Stimulated activated CD8-positive, alpha-beta memory T cell treated with anti-CD3 and anti-CD28 coated beads, Interleukin-12 subunit alpha, Interleukin-12 subunit beta, amount 100 ng/mL, for 1 hour (primary cell): ENCODE measurements around the gene MSL1.

Experiments
- DNase-seq: peaks from one replicate; pipeline ENCODE4 v3.0.0-alpha.2; 2020; ENCODE audit warnings: low read depth

MSL1 gene

DNA sequence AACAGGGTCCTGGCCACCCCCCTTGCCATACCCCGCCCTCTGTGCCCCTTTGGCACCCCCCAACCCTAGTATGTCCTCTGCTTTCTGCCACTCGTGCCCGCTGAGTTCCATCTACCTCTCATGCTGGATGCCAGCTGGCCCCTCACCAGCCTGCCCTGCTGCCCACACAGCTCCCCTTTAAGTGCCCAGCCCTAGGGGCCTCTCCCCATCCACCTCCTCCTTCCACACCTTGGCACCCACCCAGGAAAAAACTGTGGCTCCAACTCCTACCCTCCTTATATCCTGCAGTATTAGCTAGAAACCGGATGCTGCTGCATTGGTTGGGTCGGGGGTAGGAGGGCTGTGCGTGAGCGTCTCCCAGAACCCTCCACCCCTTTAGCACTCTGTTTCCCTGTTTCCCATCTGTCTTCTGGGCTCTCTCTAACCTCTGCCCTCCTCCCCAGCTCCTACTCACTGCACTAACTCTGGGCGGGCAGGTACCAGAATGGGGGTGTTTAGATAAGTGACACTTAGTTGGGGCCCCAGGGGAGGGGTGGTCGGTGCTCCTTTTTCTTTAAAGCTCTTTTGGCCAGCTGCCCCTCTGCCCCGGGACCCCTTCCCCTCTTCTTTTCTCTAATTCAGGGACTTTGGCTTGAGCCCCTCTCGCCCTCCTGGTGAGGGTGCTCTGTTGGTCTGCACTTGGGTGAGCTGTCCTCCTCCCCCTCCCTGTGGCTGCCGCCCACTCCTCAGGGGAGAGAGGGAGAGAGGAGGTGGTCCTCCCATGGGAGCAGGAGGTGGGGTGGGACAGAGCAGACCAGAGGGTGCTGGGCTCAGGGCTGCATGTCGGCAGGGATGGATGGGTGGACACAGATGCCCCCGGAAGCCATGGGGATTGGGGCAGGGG, 31.3 kb upstream of the MSL1 start:
- DNase-seq: no peak

- no peak for DNase-seq
Observed at GRCh38 chr17:40091691-40092397, 29.9 kb upstream of the MSL1 start.

DNA sequence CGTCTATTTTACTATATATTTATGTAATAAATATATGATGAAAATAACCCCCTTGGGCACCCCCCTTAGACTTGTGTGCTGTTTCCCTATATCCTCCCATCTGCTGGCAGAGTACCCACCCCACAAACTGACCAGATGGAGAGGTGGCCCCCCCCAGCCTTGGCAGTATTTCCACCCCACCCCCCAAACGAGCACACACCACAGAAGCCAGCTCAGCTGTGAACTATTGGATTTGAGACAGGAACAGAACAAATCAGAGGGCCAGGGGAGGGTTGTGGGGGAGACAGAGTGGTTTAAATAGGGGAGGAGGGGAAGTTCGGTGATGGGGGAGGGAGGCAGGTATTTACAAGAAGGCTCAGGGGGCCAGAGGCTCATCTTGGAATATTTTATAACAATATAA, 29.2 kb upstream of the MSL1 start:
- DNase-seq: no peak

DNA sequence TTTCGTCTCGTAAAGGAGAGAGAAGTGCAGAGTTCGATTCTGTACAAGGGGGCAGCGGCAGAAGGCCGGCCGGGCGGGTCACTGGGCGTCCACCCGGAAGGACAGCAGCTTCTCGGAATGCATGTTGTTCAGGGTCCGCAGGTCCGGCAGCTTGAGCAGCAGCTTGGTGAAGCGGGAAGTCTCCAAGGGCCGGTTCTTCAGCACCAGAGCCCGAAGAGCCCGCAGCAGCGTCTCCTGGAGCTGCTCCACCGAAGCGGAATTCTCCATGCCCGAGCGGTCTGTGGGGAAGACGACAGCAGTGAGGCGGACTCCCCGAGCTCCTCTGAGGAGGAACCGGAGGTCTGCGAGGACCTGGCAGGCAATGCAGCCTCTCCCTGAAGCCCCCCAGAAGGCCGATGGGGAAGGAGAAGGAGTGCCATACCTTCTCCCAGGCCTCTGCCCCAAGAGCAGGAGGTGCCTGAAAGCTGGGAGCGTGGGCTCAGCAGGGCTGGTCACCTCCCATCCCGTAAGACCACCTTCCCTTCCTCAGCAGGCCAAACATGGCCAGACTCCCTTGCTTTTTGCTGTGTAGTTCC, 28.7 kb upstream of the MSL1 start:
- no peak for DNase-seq

- DNase-seq: no peak
Observed at GRCh38 chr17:40093580-40094201, 28.1 kb upstream of the MSL1 start.

DNA sequence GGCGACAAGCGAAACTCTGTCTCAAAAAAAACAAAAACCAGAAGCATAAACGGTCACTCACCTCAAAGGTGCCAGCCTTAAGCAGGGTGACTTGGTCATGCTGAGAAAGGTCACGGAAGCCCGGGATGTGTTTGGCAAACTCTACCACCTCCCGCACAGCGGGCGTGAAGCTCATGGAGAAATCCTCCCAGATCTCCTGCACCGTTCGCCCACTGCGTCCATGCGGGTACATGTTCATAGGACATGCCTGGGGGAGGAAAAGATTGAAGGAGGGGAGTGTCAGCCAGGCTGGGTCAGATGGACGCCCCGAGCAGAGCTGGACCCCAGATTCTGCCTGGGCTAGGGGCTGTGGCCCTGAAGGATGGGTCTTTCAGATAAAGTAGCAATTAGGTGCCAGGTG, 26.9 kb upstream of the MSL1 start:
- no peak for DNase-seq

GRCh38 chr17:40095351-40095943, 26.3 kb upstream of the MSL1 start:
- DNase-seq: no peak

GRCh38 chr17:40095944-40096791, 25.6 kb upstream of the MSL1 start:
- peak; percentile 69 for DNase-seq

DNA sequence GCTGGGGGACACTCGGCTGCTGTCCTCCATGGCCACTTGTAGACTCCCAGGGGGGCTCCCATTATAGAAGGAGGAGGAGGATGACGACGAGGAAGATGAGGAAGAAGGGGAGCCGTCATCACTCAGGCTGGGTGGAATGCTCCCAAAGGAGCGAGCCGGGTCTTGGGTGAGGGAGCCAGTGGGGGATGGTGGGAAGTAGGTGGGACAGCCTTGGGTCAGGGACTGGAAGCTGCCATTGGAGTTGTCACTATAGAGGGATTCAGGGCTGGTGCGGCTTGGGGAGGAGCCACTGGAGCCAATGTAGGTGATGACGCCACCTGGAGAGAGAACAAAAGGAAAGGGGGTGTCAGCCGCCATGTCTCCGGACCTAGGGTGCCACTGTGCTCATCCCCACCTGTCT, 24.7 kb upstream of the MSL1 start:
- DNase-seq: no peak

- DNase-seq: no peak
Observed at GRCh38 chr17:40097931-40098845, 23.6 kb upstream of the MSL1 start.

GRCh38 chr17:40098846-40099618, 22.7 kb upstream of the MSL1 start:
- peak; percentile 98 for DNase-seq

GRCh38 chr17:40099619-40100418, 22.0 kb upstream of the MSL1 start:
- no peak for DNase-seq

GRCh38 chr17:40100419-40100668, 21.4 kb upstream of the MSL1 start, which contains the start of gene NR1D1:
NR1D1 (minus strand) TSS chr17:40100589; CDS start chr17:40100094, 495 bp downstream.
- DNase-seq: no peak

GRCh38 chr17:40100669-40101366, 21.0 kb upstream of the MSL1 start:
- peak; percentile 82 for DNase-seq

DNA sequence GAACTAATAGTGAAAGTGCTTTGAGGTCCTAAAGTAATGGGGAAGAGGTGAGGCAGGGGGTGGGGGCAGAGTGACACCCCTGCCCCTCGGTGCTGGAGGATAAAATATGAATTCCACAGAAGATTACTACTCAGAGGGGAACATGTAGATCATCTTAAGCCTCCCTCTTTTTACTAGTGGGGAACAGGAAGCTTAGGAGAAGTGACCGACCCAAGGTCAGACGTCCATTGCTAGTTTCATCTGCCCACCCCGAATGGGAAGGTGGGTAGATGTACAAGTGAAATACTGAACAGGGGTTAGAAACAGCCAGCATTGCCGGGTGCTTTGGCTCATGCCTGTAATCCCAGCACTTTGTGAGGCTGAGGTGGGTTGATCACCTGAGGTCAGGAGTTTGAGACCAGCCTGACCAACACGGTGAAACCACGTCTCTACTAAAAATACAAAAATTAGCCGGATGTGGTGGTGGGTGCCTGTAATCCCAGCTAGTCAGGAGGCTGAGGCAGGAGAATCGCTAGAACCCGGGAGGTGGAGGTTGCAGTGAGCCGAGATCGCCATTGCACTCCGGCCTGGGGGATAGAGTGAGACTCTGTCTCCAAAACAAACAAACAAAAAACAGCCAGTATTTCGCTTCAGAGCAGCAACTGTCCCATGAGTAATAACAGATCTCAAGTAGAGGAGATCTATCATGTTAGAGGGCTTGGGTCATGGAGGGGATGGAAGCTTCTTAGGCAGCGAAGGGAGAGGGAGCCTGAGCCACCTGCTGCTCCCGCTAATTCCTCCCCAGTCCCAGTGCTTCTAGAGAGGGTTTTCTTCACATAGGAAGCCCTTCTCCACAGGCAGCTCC, 20.2 kb upstream of the MSL1 start:
- no peak for DNase-seq

GRCh38 chr17:40103071-40103661, 18.6 kb upstream of the MSL1 start:
- no peak for DNase-seq

DNA sequence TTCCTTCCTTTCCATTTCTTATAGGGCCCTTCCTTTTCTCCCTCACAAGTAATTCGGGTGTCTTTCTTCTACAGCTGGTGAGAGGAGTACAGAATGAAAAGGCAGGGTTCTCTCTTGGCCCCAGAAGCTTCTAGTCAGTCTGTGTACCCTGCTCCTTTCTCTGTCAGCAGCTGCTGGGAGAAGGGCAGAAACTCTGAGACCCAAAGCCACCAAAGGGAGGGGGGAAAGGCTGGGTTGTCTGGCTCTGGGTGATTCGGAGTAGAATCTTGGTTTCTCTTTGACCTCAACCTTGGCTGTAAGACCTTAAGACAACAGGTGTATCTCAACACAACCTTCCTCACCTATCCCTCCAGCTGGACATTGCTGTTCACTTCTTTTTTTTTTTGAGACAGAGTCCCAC, 18.1 kb upstream of the MSL1 start:
- DNase-seq: no peak
